ENCODE data around the gene NRAP. TPM values are rescaled to one million over a fixed set of nuclear protein-coding genes. Genes with fewer than 3 reads are reported as not detected.

NRAP gene
- total and polyA plus RNA-seq, 4 donors, result 0.05 to 0.13 (median 0.10) TPM

DNA sequence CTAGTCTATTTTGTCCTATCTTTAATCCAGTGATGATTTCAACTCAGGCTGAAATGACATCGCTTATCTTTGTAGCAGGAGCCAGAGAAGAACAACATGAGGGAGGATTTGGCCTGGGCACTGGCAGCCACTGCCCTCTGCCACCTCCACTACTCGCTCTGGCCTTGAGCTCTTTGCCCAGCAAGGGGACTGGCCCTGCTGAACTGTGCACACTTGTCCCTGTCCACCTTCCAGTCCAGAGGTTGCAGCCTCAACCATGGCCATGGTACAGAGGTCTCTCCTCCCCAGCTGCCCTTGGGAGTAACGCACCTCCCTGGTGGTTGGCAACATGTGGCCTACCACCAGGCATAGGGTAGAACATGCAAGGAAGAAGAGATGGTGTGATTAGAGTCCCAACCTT is 102.6 kb downstream of the NRAP start (continued):
- TF ChIP-seq, protein P1, sequence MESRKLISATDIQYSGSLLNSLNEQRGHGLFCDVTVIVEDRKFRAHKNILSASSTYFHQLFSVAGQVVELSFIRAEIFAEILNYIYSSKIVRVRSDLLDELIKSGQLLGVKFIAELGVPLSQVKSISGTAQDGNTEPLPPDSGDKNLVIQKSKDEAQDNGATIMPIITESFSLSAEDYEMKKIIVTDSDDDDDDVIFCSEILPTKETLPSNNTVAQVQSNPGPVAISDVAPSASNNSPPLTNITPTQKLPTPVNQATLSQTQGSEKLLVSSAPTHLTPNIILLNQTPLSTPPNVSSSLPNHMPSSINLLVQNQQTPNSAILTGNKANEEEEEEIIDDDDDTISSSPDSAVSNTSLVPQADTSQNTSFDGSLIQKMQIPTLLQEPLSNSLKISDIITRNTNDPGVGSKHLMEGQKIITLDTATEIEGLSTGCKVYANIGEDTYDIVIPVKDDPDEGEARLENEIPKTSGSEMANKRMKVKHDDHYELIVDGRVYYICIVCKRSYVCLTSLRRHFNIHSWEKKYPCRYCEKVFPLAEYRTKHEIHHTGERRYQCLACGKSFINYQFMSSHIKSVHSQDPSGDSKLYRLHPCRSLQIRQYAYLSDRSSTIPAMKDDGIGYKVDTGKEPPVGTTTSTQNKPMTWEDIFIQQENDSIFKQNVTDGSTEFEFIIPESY (IDR thresholded peaks at IDR 0.05), result peak; percentile 85
- TF ChIP-seq, protein P2, sequence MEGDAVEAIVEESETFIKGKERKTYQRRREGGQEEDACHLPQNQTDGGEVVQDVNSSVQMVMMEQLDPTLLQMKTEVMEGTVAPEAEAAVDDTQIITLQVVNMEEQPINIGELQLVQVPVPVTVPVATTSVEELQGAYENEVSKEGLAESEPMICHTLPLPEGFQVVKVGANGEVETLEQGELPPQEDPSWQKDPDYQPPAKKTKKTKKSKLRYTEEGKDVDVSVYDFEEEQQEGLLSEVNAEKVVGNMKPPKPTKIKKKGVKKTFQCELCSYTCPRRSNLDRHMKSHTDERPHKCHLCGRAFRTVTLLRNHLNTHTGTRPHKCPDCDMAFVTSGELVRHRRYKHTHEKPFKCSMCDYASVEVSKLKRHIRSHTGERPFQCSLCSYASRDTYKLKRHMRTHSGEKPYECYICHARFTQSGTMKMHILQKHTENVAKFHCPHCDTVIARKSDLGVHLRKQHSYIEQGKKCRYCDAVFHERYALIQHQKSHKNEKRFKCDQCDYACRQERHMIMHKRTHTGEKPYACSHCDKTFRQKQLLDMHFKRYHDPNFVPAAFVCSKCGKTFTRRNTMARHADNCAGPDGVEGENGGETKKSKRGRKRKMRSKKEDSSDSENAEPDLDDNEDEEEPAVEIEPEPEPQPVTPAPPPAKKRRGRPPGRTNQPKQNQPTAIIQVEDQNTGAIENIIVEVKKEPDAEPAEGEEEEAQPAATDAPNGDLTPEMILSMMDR (IDR thresholded peaks at IDR 0.05; ENCODE audit: low read depth, low read length, missing input control), result no peak
- TF ChIP-seq, protein P3, sequence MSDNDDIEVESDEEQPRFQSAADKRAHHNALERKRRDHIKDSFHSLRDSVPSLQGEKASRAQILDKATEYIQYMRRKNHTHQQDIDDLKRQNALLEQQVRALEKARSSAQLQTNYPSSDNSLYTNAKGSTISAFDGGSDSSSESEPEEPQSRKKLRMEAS (IDR thresholded peaks at IDR 0.05), result peak; percentile 86
- TF ChIP-seq RXRA (IDR thresholded peaks at IDR 0.05) (peak; percentile 98 to 99), JUND (IDR thresholded peaks at IDR 0.05) (peak; percentile 18 to 93), HNF4G (IDR thresholded peaks at IDR 0.05) (peak; percentile 99), RAD21 (IDR thresholded peaks at IDR 0.05) (peak; percentile 30 to 41)
- TF ChIP-seq, protein P4, sequence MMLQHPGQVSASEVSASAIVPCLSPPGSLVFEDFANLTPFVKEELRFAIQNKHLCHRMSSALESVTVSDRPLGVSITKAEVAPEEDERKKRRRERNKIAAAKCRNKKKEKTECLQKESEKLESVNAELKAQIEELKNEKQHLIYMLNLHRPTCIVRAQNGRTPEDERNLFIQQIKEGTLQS (IDR thresholded peaks at IDR 0.05), result no peak

DNA sequence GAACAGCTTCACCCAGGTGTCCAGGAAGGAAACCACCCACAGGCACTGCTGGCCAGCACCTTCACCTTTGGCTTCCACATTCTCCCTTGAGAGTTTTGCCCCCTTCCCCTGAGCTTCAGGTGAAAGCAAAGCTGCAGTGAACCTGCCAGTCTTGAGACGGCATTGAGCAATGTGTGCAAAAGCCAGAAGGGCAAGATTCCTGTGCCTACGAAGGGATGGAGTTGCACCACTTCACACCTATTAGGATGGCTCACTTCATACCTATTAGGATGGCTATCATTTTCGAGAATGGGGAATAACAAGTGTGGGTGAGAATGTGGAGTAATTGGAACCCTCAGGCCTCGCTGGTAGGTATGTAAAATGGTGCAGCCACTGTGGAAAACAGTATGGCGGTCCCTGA is 103.8 kb downstream of the NRAP start:
- TF ChIP-seq, protein P4 (IDR thresholded peaks at IDR 0.05), result no peak
- TF ChIP-seq HNF4A (conservative IDR thresholded peaks at IDR 0.05) (no peak), NR2F2 (IDR thresholded peaks at IDR 0.05) (no peak), YY1 (IDR thresholded peaks at IDR 0.05) (no peak), RXRA (IDR thresholded peaks at IDR 0.05) (no peak), EGR1 (IDR thresholded peaks at IDR 0.05; ENCODE audit: low read depth in 2 of 2) (no peak), SP1 (IDR thresholded peaks at IDR 0.05) (no peak), HNF4G (IDR thresholded peaks at IDR 0.05) (no peak), JUND (IDR thresholded peaks at IDR 0.05) (no peak), TAF1 (conservative IDR thresholded peaks at IDR 0.05) (no peak), FOXA2 (IDR thresholded peaks at IDR 0.05) (no peak), RAD21 (IDR thresholded peaks at IDR 0.05) (no peak), FOXA1 (IDR thresholded peaks at IDR 0.05) (no peak), GABPA (IDR thresholded peaks at IDR 0.05 in 1 of 2, conservative IDR thresholded peaks at IDR 0.05 in 1 of 2) (no peak)
- TF ChIP-seq, protein P2 (IDR thresholded peaks at IDR 0.05; ENCODE audit: low read depth, low read length, missing input control), result no peak
- TF ChIP-seq, protein P5, sequence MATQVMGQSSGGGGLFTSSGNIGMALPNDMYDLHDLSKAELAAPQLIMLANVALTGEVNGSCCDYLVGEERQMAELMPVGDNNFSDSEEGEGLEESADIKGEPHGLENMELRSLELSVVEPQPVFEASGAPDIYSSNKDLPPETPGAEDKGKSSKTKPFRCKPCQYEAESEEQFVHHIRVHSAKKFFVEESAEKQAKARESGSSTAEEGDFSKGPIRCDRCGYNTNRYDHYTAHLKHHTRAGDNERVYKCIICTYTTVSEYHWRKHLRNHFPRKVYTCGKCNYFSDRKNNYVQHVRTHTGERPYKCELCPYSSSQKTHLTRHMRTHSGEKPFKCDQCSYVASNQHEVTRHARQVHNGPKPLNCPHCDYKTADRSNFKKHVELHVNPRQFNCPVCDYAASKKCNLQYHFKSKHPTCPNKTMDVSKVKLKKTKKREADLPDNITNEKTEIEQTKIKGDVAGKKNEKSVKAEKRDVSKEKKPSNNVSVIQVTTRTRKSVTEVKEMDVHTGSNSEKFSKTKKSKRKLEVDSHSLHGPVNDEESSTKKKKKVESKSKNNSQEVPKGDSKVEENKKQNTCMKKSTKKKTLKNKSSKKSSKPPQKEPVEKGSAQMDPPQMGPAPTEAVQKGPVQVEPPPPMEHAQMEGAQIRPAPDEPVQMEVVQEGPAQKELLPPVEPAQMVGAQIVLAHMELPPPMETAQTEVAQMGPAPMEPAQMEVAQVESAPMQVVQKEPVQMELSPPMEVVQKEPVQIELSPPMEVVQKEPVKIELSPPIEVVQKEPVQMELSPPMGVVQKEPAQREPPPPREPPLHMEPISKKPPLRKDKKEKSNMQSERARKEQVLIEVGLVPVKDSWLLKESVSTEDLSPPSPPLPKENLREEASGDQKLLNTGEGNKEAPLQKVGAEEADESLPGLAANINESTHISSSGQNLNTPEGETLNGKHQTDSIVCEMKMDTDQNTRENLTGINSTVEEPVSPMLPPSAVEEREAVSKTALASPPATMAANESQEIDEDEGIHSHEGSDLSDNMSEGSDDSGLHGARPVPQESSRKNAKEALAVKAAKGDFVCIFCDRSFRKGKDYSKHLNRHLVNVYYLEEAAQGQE (IDR thresholded peaks at IDR 0.05), result no peak
- TF ChIP-seq, protein P3 (IDR thresholded peaks at IDR 0.05), result no peak
- TF ChIP-seq, protein P1 (IDR thresholded peaks at IDR 0.05), result no peak
- no peak overlapping the region for H3K9ac ChIP-seq (ENCODE audit: low read depth in 1 of 2, low read length in 2 of 2)
- H3K27me3 ChIP-seq (ENCODE audit: control insufficient read depth in 4 of 4, insufficient read depth in 4 of 4, low read length in 3 of 4), result no peaks in the 10 kb centered on the region
- H3K4me3 ChIP-seq (ENCODE audit: low read depth in 1 of 3, low read length in 3 of 3), result no peak overlapping the region
- 80% methylated on average over 5 of the region's 5 CpGs for WGBS
- H3K4me1 ChIP-seq (ENCODE audit: control insufficient read depth in 4 of 4, insufficient read depth in 4 of 4, low read length in 3 of 4), result peaks cover 15 to 92% (median 79%) of the 10 kb centered on the region in 4 donors
- no peak for DNase-seq (ENCODE audit: low spot score)
- peaks cover 0 to 1% (median 0%) of the 10 kb centered on the region in 4 donors for H3K36me3 ChIP-seq (ENCODE audit: control insufficient read depth in 4 of 4, insufficient read depth in 3 of 4, low read depth in 1 of 4, low read length in 3 of 4)
- peak overlapping the region; percentile 15 to 72 for H3K27ac ChIP-seq (ENCODE audit: low read depth in 1 of 2, low read length in 2 of 2)
- no peaks in the 10 kb centered on the region for H3K9me3 ChIP-seq (ENCODE audit: control insufficient read depth in 4 of 4, low read length in 3 of 4)

All from liver (tissue), 9 donors.